Stimulated activated naive B cell treated with anti-CD40 and anti-IgM and Interleukin-4, amounts not matched to agents 10 μg/mL and 1 μg/mL and 100 μg/mL, for 72 hours (primary cell): Measurements from ENCODE around the gene MAN2B2.

Source experiments
- ATAC-seq, 2 donors: fragments of 150-1000 bp; cut with Tn5 transposase; replicated peaks; 2 replicates each; pipeline ENCODE4 v1.10.0; 2021; ENCODE audit warnings: moderate library complexity in 1 of 2
- DNase-seq: peaks from one replicate; pipeline ENCODE4 v3.0.0; 2021
- H3K27ac Mint-ChIP-seq: one replicate; pipeline ENCODE4 v1.8.0; 2022; ENCODE audit warnings: mild to moderate bottlenecking, mixed read lengths
- H3K27me3 Mint-ChIP-seq, 2 donors: one replicate each; pipeline ENCODE4 v1.8.0; 2022; ENCODE audit warnings: mixed read lengths in 2 of 2
- H3K36me3 Mint-ChIP-seq, 2 donors: one replicate each; pipeline ENCODE4 v1.8.0; 2022; ENCODE audit warnings: mixed read lengths in 2 of 2, mild to moderate bottlenecking in 1 of 2
- H3K4me1 Mint-ChIP-seq, 2 donors: one replicate each; pipeline ENCODE4 v1.8.0; 2022; ENCODE audit warnings: mixed read lengths in 2 of 2, mild to moderate bottlenecking in 1 of 2
- H3K4me3 Mint-ChIP-seq, 2 donors: one replicate each; pipeline ENCODE4 v1.8.0; 2022; ENCODE audit warnings: mild to moderate bottlenecking in 2 of 2, mixed read lengths in 2 of 2, moderate library complexity in 1 of 2
- H3K9me3 Mint-ChIP-seq, 2 donors: one replicate each; pipeline ENCODE4 v1.8.0; 2022; ENCODE audit warnings: mixed read lengths in 2 of 2, mild to moderate bottlenecking in 1 of 2

The MAN2B2 gene

DNA sequence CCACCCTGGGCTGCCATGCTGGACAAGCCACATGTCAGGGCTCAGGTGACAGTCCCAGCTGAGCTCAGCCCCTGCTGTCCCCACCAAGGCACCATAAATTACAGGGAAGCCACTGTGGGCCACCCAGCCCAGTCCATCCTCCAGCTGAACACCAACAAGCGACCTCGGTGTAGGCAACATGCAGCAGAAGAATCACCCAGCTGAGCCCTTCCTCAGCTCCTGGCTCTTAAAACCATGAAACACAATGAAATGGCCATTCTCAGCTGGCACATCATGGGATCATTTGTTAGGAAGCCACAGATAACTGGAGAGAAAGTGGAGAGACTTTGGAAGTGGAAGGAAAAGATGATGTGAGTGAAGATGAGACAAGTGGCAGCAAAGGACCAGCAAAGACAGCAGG, 23.3 kb upstream of the MAN2B2 start:
- H3K4me1 Mint-ChIP-seq = peaks cover 0 to under 1% of the 10 kb centered on the region in 2 donors
- H3K9me3 Mint-ChIP-seq = peaks cover 9 to 10% of the 10 kb centered on the region in 2 donors
- ATAC-seq (no peak), DNase-seq (no peak)
- H3K27me3 Mint-ChIP-seq = peaks cover 60 to 71% of the 10 kb centered on the region in 2 donors
- peaks cover 3 to 8% of the 10 kb centered on the region in 2 donors for H3K36me3 Mint-ChIP-seq
- H3K27ac Mint-ChIP-seq = no peak overlapping the region
- no peak overlapping the region for H3K4me3 Mint-ChIP-seq

- Mint-ChIP-seq H3K27ac (no peak overlapping the region), H3K4me1 (no peaks in the 10 kb centered on the region), H3K36me3 (peaks cover 3 to 8% of the 10 kb centered on the region in 2 donors), H3K27me3 (peaks cover 64 to 67% of the 10 kb centered on the region in 2 donors), H3K4me3 (no peak overlapping the region), H3K9me3 (peaks cover 9 to 10% of the 10 kb centered on the region in 2 donors)
- ATAC-seq (no peak), DNase-seq (no peak)
These were observed 19.5 kb upstream of the MAN2B2 start for GRCh38 chr4:6555519-6555918.

GRCh38 chr4:6556263-6556662, 18.7 kb upstream of the MAN2B2 start:
- Mint-ChIP-seq H3K36me3 (peaks cover 3 to 8% of the 10 kb centered on the region in 2 donors), H3K4me1 (peaks cover under 1 to 3% of the 10 kb centered on the region in 2 donors), H3K27me3 (peaks cover 71 to 73% of the 10 kb centered on the region in 2 donors), H3K9me3 (peaks cover 9 to 10% of the 10 kb centered on the region in 2 donors), H3K27ac (no peak overlapping the region), H3K4me3 (no peak overlapping the region)
- ATAC-seq = no peak
- DNase-seq = no peak

DNA sequence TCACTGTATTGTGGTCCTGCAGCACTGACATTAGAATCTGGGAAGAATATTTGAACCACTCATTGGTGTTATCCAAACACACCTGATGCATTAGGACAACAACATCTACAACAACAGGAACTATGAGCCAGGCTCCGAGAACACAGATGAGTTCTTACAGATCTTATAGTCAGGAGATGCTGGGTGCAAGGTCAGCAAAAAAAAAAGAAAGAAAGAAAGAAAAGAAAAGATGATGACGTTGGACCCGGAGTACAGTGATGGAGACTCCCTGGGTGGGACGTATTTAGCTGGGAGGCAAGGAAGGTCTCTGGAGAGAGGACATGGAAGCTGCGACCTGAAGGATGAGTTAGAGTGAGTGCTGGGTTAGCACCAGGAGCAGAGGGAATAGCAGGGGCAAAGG, 17.8 kb upstream of the MAN2B2 start:
- H3K27me3 Mint-ChIP-seq = peaks cover 74 to 75% of the 10 kb centered on the region in 2 donors
- ATAC-seq (no peak), DNase-seq (no peak)
- no peak overlapping the region for H3K4me3 Mint-ChIP-seq
- H3K27ac Mint-ChIP-seq = no peak overlapping the region
- peaks cover 3 to 9% of the 10 kb centered on the region in 2 donors for H3K4me1 Mint-ChIP-seq
- peaks cover 3 to 5% of the 10 kb centered on the region in 2 donors for H3K9me3 Mint-ChIP-seq
- peaks cover 3 to 4% of the 10 kb centered on the region in 2 donors for H3K36me3 Mint-ChIP-seq

DNA sequence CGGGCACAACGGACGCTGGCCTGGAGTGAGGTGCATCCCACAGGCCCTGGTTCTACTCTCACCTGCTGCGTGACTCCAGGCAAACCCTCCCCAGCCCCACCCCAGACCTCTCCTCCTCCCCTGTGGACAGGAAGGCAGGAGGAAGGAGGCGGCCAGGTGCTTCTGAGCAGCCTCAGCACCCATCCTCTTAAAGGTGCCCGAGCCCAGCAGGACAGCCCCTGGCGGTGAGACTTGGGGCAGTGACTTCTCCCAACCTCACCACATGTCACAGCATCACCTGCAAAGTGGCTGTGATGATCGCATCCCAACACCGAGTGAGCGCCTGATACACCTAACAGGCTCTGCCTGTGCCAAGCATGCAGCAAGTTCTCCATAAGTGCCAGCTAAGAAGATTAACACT, 17.1 kb upstream of the MAN2B2 start:
- Mint-ChIP-seq H3K27me3 (peaks cover 74 to 75% of the 10 kb centered on the region in 2 donors), H3K4me1 (peaks cover 3 to 9% of the 10 kb centered on the region in 2 donors), H3K9me3 (no peaks in the 10 kb centered on the region), H3K4me3 (no peak overlapping the region), H3K27ac (no peak overlapping the region), H3K36me3 (peaks cover 0 to 2% of the 10 kb centered on the region in 2 donors)
- no peak for ATAC-seq
- DNase-seq = no peak

DNA sequence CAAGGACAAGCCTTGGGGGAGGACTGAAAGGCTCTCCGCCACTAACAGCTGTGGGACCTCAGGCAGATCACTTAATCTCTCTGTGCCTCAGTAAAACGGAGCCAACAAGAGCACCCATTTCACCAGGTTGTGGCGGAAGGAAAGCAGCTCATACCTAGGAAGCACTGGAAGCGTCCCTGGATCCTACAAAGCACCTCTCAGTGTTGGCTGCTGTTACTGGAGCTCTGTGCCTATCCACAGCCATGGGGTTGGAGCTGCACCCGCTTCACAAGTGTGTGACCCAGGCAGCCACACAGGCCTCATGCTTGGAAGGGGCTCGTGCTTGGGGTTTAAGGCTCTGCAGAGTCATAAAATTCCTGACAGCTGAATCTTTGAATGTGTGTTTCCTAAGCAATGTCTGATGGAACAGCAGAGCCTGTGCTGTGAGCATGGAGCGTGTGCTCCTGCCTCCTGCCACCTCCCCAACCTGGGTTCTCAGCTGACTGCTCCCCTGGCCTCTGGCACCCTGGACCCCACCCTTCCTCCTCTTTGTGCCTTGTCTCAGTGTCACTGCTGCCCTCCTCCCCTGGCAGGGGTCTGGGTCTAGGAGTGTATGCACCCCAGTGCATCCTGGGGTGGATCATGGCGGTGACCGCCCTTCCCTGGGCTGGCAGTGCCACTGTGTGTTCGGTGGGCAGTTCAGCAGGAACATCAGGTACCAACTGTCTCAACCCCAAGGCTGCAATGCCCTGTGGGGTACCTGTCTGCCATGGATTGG, 14.4 kb upstream of the MAN2B2 start:
- Mint-ChIP-seq H3K9me3 (peaks cover 0 to 4% of the 10 kb centered on the region in 2 donors), H3K4me3 (no peak overlapping the region), H3K27ac (no peak overlapping the region), H3K27me3 (peaks cover 78 to 80% of the 10 kb centered on the region in 2 donors), H3K36me3 (peaks cover 4 to 8% of the 10 kb centered on the region in 2 donors), H3K4me1 (peaks cover 4 to 9% of the 10 kb centered on the region in 2 donors)
- DNase-seq = no peak
- no peak for ATAC-seq

DNA sequence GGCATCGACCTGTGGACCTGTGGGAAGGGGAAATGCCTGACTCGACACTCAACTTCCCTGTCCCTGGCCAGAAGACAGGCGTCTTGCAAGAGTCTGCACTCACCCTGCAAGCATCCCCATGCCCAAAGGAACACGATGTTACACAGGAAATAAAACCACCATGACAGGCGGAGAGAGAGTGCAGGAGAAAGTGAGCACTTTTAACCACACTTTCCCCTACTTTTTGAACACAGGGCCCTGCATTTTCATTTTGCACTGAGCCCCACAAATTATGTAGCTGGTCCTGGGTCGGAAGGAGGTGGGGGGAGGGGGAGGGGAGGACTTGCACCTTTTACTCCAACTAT, 13.8 kb upstream of the MAN2B2 start:
- H3K4me1 Mint-ChIP-seq = peaks cover 5 to 9% of the 10 kb centered on the region in 2 donors
- DNase-seq = no peak
- H3K27me3 Mint-ChIP-seq = peaks cover 79 to 86% of the 10 kb centered on the region in 2 donors
- peaks cover 0 to 4% of the 10 kb centered on the region in 2 donors for H3K9me3 Mint-ChIP-seq
- H3K36me3 Mint-ChIP-seq = peaks cover 4 to 8% of the 10 kb centered on the region in 2 donors
- H3K27ac Mint-ChIP-seq = no peak overlapping the region
- ATAC-seq = no peak
- H3K4me3 Mint-ChIP-seq = no peak overlapping the region

DNA sequence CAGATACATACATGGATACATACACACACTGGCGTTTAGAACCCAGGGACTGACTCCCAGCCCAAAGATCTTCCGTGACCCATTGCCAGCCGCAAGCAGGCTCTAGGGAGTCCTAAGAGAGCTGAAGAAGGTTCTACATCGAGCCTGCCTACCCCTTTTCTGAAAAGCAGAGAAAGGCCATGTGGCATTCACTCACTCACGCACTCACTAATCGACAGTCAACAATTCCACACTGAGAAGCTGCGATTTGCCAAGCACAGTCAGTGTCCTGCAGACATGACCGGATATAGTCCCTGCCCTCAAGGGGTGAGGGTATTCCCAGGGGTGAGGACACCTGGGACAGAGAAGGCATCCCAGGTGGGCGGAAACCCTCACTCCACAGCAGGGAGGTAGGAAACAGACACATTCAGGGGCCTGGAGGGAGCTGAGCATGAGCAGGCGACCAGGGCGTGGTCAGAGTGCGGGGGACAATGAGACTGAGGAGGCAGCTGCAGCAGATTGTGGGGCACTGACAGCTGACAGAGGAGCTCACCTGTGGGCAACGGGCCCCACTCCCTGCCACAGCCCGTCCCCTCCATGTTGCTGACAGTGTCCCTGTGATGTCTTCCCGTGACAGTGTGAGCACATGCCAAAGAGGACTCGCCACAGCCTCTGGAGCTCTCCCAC, 13.2 kb upstream of the MAN2B2 start:
- no peak for DNase-seq
- H3K4me1 Mint-ChIP-seq = peaks cover 5 to 9% of the 10 kb centered on the region in 2 donors
- H3K4me3 Mint-ChIP-seq = no peak overlapping the region
- H3K9me3 Mint-ChIP-seq = peaks cover 0 to 4% of the 10 kb centered on the region in 2 donors
- H3K36me3 Mint-ChIP-seq = peaks cover 4 to 8% of the 10 kb centered on the region in 2 donors
- ATAC-seq = no peak
- no peak overlapping the region for H3K27ac Mint-ChIP-seq
- H3K27me3 Mint-ChIP-seq = peaks cover 73 to 82% of the 10 kb centered on the region in 2 donors

DNA sequence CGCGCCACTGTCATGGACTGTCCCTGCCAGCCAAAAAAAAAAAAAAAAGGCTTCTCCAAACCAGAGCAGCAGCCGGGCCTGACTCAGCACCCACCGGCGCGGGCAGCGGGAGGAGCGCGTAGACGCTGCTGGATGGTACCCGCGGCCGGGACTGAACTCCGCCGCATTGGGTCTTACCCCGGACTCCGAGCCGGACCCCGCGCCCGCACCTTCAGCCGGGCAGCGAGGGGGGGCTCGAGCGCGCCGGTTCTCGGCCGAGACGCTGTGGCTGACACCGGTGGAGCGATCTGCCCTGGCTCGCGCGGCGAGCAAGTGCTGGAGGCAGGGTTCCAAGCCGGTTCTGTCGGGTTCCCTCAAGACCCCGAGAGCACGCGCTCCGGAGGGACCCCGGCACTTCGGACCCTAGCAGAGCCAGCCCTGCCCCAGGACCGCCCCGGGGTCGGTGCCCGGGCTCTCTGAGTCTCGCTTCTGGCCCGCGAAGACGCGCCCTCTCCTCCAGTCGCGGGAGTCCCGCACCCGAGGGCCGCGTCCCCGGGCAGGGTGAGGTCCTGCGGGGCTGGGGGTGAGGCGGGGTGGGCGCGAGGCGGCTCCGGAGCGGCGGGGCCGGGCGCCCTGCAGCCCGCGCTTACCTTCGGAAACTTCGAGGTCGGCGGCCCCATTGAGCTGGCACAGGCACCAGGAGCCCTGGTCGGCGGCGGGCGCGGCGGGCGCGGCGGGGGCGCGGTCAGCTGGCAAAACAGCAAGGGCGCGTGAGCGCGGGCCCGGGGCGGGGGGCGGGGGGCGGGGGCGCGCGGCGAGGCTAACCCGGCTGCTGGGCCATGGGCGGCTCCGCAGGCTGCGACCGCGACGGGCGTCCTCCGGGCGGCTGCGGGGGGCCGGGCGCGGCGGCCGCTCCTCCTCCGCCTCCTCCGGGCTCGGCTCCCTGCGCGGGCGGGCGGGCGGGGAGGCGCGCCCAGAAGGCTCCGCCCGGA, 11.8 kb upstream of the MAN2B2 start:
- H3K36me3 Mint-ChIP-seq = peaks cover 4 to 8% of the 10 kb centered on the region in 2 donors
- DNase-seq (no peak), ATAC-seq (peak in 1 of 2 donors; percentile 29)
- peak overlapping the region in 1 of 2 donors; percentile 41 for H3K4me3 Mint-ChIP-seq
- H3K4me1 Mint-ChIP-seq = peaks cover 5 to 9% of the 10 kb centered on the region in 2 donors
- no peak overlapping the region for H3K27ac Mint-ChIP-seq
- peaks cover 0 to 4% of the 10 kb centered on the region in 2 donors for H3K9me3 Mint-ChIP-seq
- H3K27me3 Mint-ChIP-seq = peaks cover 76 to 86% of the 10 kb centered on the region in 2 donors

GRCh38 chr4:6563935-6564645, 10.9 kb upstream of the MAN2B2 start:
- Mint-ChIP-seq H3K27me3 (peaks cover 76 to 85% of the 10 kb centered on the region in 2 donors), H3K9me3 (peaks cover 0 to 4% of the 10 kb centered on the region in 2 donors), H3K4me1 (peaks cover 5 to 9% of the 10 kb centered on the region in 2 donors), H3K36me3 (peaks cover 4 to 8% of the 10 kb centered on the region in 2 donors), H3K27ac (no peak overlapping the region), H3K4me3 (no peak overlapping the region)
- no peak for ATAC-seq
- DNase-seq = no peak

DNA sequence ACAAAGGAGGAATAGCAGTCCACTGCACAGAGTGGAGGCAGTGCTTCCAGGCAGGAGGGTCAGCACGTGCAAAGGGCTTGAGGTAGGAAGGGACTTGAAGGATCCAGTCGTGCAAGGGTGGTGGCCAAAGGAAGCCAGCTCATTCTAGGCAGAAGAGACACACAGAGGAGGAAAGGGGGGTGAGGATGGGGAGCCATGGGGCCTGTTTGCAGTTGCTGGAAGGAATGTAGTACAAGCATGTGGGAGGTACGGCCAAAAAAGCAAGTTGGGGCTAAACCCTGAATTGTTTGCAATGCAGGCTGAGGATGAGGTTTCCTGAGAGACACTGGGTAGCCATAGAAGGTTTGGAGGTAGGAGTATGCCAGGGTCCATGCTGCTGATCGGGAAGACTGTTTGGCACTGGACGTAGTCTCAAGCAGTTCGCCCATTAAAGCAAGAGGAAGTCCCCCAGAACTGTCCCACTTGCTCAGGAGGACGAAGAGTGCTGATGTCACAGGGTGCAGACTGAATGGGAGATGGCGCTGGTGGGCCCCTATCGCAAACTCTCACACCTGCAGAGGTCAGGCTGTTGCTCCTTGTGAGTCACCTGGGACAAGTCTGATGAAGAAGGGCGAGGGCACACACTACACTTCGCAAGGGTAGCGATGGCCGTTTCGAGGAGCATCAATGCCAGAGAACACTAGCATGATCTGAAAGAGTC, 9.1 kb upstream of the MAN2B2 start:
- no peak for DNase-seq
- no peak for ATAC-seq
- H3K4me1 Mint-ChIP-seq = peaks cover 4 to 9% of the 10 kb centered on the region in 2 donors
- H3K4me3 Mint-ChIP-seq = no peak overlapping the region
- peaks cover 61 to 80% of the 10 kb centered on the region in 2 donors for H3K27me3 Mint-ChIP-seq
- H3K9me3 Mint-ChIP-seq = peaks cover 0 to 4% of the 10 kb centered on the region in 2 donors
- H3K36me3 Mint-ChIP-seq = peaks cover 4 to 8% of the 10 kb centered on the region in 2 donors
- H3K27ac Mint-ChIP-seq = no peak overlapping the region

GRCh38 chr4:6566391-6567190, 8.4 kb upstream of the MAN2B2 start:
- peaks cover 4 to 8% of the 10 kb centered on the region in 2 donors for H3K36me3 Mint-ChIP-seq
- peaks cover 2 to 5% of the 10 kb centered on the region in 2 donors for H3K4me1 Mint-ChIP-seq
- no peak for ATAC-seq
- H3K9me3 Mint-ChIP-seq = peaks cover 0 to 6% of the 10 kb centered on the region in 2 donors
- H3K4me3 Mint-ChIP-seq = no peak overlapping the region
- no peak for DNase-seq
- peaks cover 58 to 76% of the 10 kb centered on the region in 2 donors for H3K27me3 Mint-ChIP-seq
- no peak overlapping the region for H3K27ac Mint-ChIP-seq
